ENCODE results near the gene OR1I1.

GRCh38 chr19:15104003-15104402 is 22.0 kb downstream of the OR1I1 start:
- no peak for TF ChIP-seq SUZ12 (IDR thresholded peaks at IDR 0.05)
- TF ChIP-seq NFRKB (IDR thresholded peaks at IDR 0.05): no peak
- TF ChIP-seq LEF1 (IDR thresholded peaks at IDR 0.05; ENCODE audit: borderline replicate concordance): no peak
- TF ChIP-seq PKNOX1 (IDR thresholded peaks at IDR 0.05): no peak
- no peak for TF ChIP-seq BHLHE40 (IDR thresholded peaks at IDR 0.05; ENCODE audit: borderline replicate concordance)
- TF ChIP-seq ELF4 (IDR thresholded peaks at IDR 0.05): no peak
- TF ChIP-seq L3MBTL2 (conservative IDR thresholded peaks at IDR 0.05): no peak

All from HEK293T (cell line).